Type B pancreatic cell (in vitro differentiated cells): ENCODE data around the gene C17orf100. TPM values are rescaled to one million over a fixed set of nuclear protein-coding genes. Genes with fewer than 3 reads are reported as not detected.
"Not testable (repeated sequence)": the region's sequence is repeated elsewhere in the genome, so short reads cannot be mapped to it uniquely, and the experiment has no call there.

Experiments used
- DNase-seq: peaks from one replicate; pipeline ENCODE4 v3.0.0; 2021; ENCODE audit warnings: mixed read lengths; ENCODE audit not compliant: unreplicated experiment; ENCODE audit errors: extremely low spot score
- H3K27ac Mint-ChIP-seq: 2 replicates; pipeline ENCODE4 v1.8.0; 2021; ENCODE audit warnings: mild to moderate bottlenecking, mixed read lengths
- H3K27me3 Mint-ChIP-seq: 2 replicates; pipeline ENCODE4 v1.8.0; 2021; ENCODE audit warnings: mixed read lengths
- H3K36me3 Mint-ChIP-seq: 2 replicates; pipeline ENCODE4 v1.8.0; 2021; ENCODE audit warnings: mixed read lengths
- H3K4me1 Mint-ChIP-seq: one replicate; pipeline ENCODE4 v1.8.0; 2021; ENCODE audit warnings: mixed read lengths; ENCODE audit not compliant: unreplicated experiment
- H3K4me3 Mint-ChIP-seq: 2 replicates; pipeline ENCODE4 v1.8.0; 2021; ENCODE audit warnings: mild to moderate bottlenecking, mixed read lengths
- H3K9me3 Mint-ChIP-seq: 2 replicates; pipeline ENCODE4 v1.8.0; 2021; ENCODE audit warnings: mixed read lengths
- total RNA-seq: library from RNA; stranded (reverse); gene quantifications from 2 replicates; pipeline ENCODE4 v1.2.1, GENCODE V29; 2021; ENCODE audit warnings: low replicate concordance
- TF ChIP-seq, protein P1 (sequence below): fragments of 200-600 bp; sonication (generic); conservative IDR thresholded peaks from 2 replicates; pipeline ENCODE4 v1.5.0; 2021; ENCODE audit warnings: antibody characterized with exemption, mild to moderate bottlenecking

C17orf100 gene
- total RNA-seq, 1 donor from 2014 or later, result 4.3 TPM

DNA sequence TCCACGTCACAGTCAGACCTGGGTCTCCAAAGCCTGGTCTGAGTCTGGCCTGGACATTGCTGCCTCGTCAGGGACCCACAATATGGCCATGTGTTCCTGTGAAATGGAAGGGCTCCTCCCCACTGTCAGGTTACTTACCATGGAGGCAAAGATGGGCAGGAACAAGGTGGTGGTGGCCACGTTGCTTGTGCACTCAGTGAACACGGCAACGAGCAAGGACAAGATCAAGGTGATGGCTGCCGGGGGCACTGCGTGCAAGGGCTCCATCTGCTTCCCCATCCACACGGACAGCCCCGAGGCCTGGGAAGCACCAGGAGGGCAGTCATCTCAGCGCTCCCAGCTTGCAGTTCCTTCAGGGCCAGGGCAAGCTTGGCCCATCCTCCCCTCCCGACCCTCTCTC is 39.1 kb downstream of the C17orf100 start:
- Mint-ChIP-seq H3K27me3 (peaks cover 55% of the 10 kb centered on the region), H3K27ac (no peak overlapping the region), H3K4me1 (no peaks in the 10 kb centered on the region), H3K36me3 (no peaks in the 10 kb centered on the region), H3K9me3 (no peaks in the 10 kb centered on the region), H3K4me3 (no peak overlapping the region)
- no peak for DNase-seq
- TF ChIP-seq, protein P1, sequence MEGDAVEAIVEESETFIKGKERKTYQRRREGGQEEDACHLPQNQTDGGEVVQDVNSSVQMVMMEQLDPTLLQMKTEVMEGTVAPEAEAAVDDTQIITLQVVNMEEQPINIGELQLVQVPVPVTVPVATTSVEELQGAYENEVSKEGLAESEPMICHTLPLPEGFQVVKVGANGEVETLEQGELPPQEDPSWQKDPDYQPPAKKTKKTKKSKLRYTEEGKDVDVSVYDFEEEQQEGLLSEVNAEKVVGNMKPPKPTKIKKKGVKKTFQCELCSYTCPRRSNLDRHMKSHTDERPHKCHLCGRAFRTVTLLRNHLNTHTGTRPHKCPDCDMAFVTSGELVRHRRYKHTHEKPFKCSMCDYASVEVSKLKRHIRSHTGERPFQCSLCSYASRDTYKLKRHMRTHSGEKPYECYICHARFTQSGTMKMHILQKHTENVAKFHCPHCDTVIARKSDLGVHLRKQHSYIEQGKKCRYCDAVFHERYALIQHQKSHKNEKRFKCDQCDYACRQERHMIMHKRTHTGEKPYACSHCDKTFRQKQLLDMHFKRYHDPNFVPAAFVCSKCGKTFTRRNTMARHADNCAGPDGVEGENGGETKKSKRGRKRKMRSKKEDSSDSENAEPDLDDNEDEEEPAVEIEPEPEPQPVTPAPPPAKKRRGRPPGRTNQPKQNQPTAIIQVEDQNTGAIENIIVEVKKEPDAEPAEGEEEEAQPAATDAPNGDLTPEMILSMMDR, result no peak

DNA sequence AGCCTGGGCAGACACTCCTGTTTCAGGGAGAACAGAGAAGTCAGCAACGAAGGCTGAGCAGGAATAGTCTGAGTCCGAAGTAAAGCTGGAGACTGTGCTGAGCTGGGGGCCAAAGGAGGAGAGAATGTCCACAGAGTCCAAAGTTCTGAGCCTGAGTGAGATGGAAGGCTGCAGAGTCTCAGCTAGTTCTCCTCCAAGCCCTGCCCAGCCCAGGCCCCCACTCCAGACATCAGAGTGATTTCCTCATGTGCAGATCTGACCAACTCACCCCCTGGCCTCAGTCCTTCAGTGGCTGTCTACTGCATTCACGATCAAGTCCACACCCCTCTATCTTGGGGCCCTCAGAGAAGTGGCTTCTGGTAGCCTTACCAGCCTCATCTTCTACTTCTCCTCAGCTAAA is 40.0 kb downstream of the C17orf100 start:
- TF ChIP-seq, protein P1, result no peak
- Mint-ChIP-seq H3K27ac (no peak overlapping the region), H3K9me3 (no peaks in the 10 kb centered on the region), H3K4me1 (no peaks in the 10 kb centered on the region), H3K4me3 (no peak overlapping the region), H3K27me3 (peaks cover 55% of the 10 kb centered on the region), H3K36me3 (no peaks in the 10 kb centered on the region)
- DNase-seq, result no peak

DNA sequence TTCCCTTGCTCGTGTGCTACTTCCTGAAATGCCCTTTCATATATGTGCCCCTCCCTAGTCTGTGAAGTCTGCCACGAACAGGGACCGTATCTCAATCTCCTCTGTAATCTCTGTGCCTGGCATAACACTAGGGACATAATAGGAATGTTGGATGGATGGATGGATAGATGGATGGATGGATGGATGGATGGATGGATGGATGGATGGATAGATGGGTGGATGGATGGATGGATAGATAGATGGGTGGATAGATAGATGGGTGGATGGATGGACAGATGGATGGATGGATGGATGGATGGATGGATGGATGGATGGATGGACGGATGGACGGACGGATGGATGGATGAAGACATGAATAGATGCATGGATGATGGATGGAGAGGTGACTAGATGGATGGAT is 40.4 kb downstream of the C17orf100 start:
- H3K27ac Mint-ChIP-seq, H3K9me3 Mint-ChIP-seq, H3K4me3 Mint-ChIP-seq, DNase-seq, H3K4me1 Mint-ChIP-seq, H3K36me3 Mint-ChIP-seq: not testable (repeated sequence)
- peaks cover 53% of the 10 kb centered on the region for H3K27me3 Mint-ChIP-seq

DNA sequence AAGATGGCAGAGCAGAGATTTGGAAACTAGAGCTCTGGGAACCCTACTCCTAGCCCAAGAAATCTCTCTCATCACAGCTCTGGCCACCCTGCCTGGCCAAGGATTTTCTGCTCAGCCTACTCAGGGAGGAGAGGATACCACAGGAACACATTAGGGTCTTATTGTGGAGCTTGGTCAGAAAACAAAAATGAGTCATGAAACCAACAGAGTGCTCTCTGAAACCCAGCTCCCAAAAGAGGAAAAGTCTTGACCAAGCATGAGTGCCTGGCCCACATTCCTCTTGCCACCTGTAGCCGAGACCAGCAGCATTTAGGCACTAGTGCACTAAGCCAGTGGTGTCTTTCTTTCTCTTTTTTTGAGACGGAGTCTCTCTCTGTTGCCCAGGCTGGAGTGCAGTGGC is 43.5 kb downstream of the C17orf100 start:
- Mint-ChIP-seq H3K36me3 (no peaks in the 10 kb centered on the region), H3K27ac (no peak overlapping the region)
- no peak for DNase-seq

DNA sequence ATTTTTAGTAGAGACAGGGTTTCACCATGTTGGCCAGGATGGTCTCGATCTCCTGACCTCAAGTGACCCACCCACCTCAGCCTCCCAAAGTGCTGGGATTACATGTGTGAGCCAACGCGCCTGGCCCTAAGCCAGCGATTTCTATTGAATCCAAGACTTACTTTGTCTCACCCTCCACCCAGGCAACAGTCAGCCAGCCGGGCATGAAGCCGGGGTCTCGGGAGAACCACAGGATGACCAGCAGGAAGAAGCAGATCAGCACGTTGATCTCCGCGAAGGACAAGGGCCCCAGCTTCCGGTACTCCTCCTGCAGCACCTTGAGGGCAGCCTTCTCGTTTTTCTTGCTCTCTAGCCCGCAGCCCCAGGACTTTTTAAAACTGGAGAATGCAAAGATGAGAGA is 44.0 kb downstream of the C17orf100 start:
- TF ChIP-seq, protein P1, result no peak
- Mint-ChIP-seq H3K4me3 (no peak overlapping the region), H3K4me1 (peaks cover 6% of the 10 kb centered on the region), H3K27me3 (peaks cover 34% of the 10 kb centered on the region), H3K27ac (no peak overlapping the region), H3K36me3 (no peaks in the 10 kb centered on the region), H3K9me3 (no peaks in the 10 kb centered on the region)
- DNase-seq, result no peak

More for the DNA sequence above, 43.5 kb downstream of the C17orf100 start:
- TF ChIP-seq, protein P1, result no peak
- Mint-ChIP-seq H3K4me1 (peaks cover 1% of the 10 kb centered on the region), H3K9me3 (no peaks in the 10 kb centered on the region), H3K27me3 (peaks cover 37% of the 10 kb centered on the region), H3K4me3 (no peak overlapping the region)

DNA sequence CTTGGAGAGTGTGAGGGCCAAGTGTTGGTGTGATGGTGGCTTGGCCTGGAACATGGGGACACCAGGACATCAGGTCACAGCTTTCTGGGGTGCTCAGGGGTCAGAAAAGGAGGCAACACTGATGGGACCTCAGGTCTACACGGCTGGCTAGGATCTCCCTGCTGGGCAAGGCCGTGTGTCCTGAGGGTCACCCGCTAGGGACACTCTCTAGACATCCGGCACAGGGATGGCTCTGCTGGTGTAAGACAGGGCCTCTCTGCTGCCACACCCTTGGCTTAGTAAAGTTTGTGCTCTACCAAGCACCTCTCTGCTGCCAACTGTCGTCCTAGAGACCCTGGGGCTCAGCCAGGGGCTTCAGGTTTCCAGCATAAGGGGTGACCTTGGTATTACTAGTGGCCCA is 45.3 kb downstream of the C17orf100 start:
- Mint-ChIP-seq H3K27ac (no peak overlapping the region), H3K36me3 (no peaks in the 10 kb centered on the region), H3K4me1 (peaks cover 9% of the 10 kb centered on the region), H3K4me3 (no peak overlapping the region), H3K27me3 (peaks cover 25% of the 10 kb centered on the region), H3K9me3 (no peaks in the 10 kb centered on the region)
- TF ChIP-seq, protein P1, result no peak
- no peak for DNase-seq
